Endodermal cell (in vitro differentiated cells): Measurements from ENCODE around the gene MYH1. TPM values are rescaled to one million over a fixed set of nuclear protein-coding genes. Genes with fewer than 3 reads are reported as not detected.

Source experiments
- DNase-seq: peaks from one replicate; pipeline ENCODE4 v3.0.0-alpha.2; 2017
- H3K27ac ChIP-seq: 2 replicates; pipeline ENCODE4 v1.5.1; 2013; ENCODE audit warnings: mild to moderate bottlenecking, low read depth, low read length, moderate library complexity
- H3K27me3 ChIP-seq: 2 replicates; pipeline ENCODE4 v1.6.1; 2013; ENCODE audit warnings: mild to moderate bottlenecking, low read length, moderate library complexity; ENCODE audit not compliant: insufficient read depth, control insufficient read depth, poor library complexity, severe bottlenecking
- H3K36me3 ChIP-seq: 2 replicates; pipeline ENCODE4 v1.7.0; 2013; ENCODE audit warnings: mild to moderate bottlenecking, low read length, moderate library complexity; ENCODE audit not compliant: control insufficient read depth, insufficient read depth
- H3K4me1 ChIP-seq: one replicate; pipeline ENCODE4 v1.7.0; 2013; ENCODE audit warnings: low read length; ENCODE audit not compliant: control insufficient read depth, insufficient read depth
- H3K4me3 ChIP-seq: 2 replicates; pipeline ENCODE4 v1.5.1; 2013; ENCODE audit warnings: mild to moderate bottlenecking, low read length, moderate library complexity
- H3K9ac ChIP-seq: 2 replicates; pipeline ENCODE4 v1.6.1; 2013; ENCODE audit warnings: mild to moderate bottlenecking, low read length, moderate library complexity; ENCODE audit not compliant: poor library complexity, severe bottlenecking; ENCODE audit errors: extremely low read depth
- H3K9me3 ChIP-seq: 2 replicates; pipeline ENCODE4 v1.6.1; 2013; ENCODE audit warnings: mild to moderate bottlenecking, low read length, moderate library complexity; ENCODE audit not compliant: control insufficient read depth
- H3K27ac Mint-ChIP-seq: 2 replicates; pipeline ENCODE4 v1.8.0; 2020; ENCODE audit warnings: mixed read lengths
- H3K27me3 Mint-ChIP-seq: 2 replicates; pipeline ENCODE4 v1.8.0; 2021; ENCODE audit warnings: mild to moderate bottlenecking, mixed read lengths; ENCODE audit not compliant: insufficient read depth
- H3K36me3 Mint-ChIP-seq: 2 replicates; pipeline ENCODE4 v1.8.0; 2020; ENCODE audit warnings: low read depth, mixed read lengths
- H3K4me1 Mint-ChIP-seq: 2 replicates; pipeline ENCODE4 v1.8.0; 2020; ENCODE audit warnings: mixed read lengths
- H3K4me3 Mint-ChIP-seq: 2 replicates; pipeline ENCODE4 v1.8.0; 2020; ENCODE audit warnings: mild to moderate bottlenecking, moderate library complexity, mixed read lengths
- H3K9me3 Mint-ChIP-seq: 2 replicates; pipeline ENCODE4 v1.8.0; 2020; ENCODE audit warnings: mild to moderate bottlenecking, mixed read lengths
- WGBS, 2 experiments: methylation state at CpG; one replicate each; pipeline versions ENCODE4 v1.1.5 to v1.1.7; 2013; ENCODE audit warnings: missing lambda C conversion rate in 2 of 2, mixed read lengths in 1 of 2; ENCODE audit not compliant: insufficient coverage in 1 of 2, insufficient read length in 1 of 2; 5-methylcytosine and 5-hydroxymethylcytosine counted together
- total RNA-seq, 2 donors: library from RNA; stranded (reverse); fragmentation: NEBNext Ultra II Directional in 1 of 2; extraction: Animal tissue kit (Norgen Biotek cat#: 25700) in 1 of 2; gene quantifications; 2 replicates in 1 of 2; 3 replicates in 1 of 2; pipeline ENCODE4 v1.2.1, GENCODE V29; 2021
- TF ChIP-seq, protein P1 (sequence below): fragments of 200-600 bp; sonication (generic); conservative IDR thresholded peaks from 2 replicates; pipeline ENCODE4 v1.5.0; 2021; ENCODE audit warnings: antibody characterized with exemption, mild to moderate bottlenecking

MYH1 gene
- total RNA-seq, 2 donors from 2014 or later = not detected

DNA sequence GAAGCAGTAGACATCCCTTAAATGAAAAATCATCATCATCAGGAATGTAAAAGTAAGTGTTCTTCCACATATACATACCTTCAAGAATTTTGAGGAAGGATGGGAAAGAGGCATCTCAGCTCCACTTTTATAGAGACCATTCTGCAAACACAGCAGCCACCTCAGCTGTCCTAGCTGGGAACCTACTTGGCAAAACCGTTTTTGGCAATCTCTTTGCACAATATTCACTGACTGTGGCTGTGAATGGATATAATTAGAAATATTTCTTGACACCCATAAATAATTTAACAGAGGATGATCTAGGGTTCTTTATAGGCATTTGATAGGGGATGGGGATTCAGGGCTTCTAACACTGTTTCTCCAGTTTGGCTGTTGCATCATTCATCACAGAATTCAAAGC, 48.9 kb downstream of the MYH1 start, which contains the start of gene MYH4:
MYH4 (minus strand) TSS at position 101 of the 400 bp plus-strand sequence. CDS start 2,814 bp downstream, outside the sequence.
- no peaks in the 10 kb centered on the region for H3K4me1 Mint-ChIP-seq
- Histone ChIP-seq H3K9ac (no peak within 1 kb of the TSS), H3K27ac (no peak within 1 kb of the TSS), H3K9me3 (no peaks in the 10 kb centered on the region), H3K4me1 (no peaks in the 10 kb centered on the region), H3K27me3 (no peaks in the 10 kb centered on the region), H3K36me3 (no peaks in the 10 kb centered on the region), H3K4me3 (no peak within 1 kb of the TSS)
- H3K4me3 Mint-ChIP-seq = no peak within 1 kb of the TSS
- TF ChIP-seq, protein P1, sequence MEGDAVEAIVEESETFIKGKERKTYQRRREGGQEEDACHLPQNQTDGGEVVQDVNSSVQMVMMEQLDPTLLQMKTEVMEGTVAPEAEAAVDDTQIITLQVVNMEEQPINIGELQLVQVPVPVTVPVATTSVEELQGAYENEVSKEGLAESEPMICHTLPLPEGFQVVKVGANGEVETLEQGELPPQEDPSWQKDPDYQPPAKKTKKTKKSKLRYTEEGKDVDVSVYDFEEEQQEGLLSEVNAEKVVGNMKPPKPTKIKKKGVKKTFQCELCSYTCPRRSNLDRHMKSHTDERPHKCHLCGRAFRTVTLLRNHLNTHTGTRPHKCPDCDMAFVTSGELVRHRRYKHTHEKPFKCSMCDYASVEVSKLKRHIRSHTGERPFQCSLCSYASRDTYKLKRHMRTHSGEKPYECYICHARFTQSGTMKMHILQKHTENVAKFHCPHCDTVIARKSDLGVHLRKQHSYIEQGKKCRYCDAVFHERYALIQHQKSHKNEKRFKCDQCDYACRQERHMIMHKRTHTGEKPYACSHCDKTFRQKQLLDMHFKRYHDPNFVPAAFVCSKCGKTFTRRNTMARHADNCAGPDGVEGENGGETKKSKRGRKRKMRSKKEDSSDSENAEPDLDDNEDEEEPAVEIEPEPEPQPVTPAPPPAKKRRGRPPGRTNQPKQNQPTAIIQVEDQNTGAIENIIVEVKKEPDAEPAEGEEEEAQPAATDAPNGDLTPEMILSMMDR = no peak
- H3K36me3 Mint-ChIP-seq = no peaks in the 10 kb centered on the region
- no peaks in the 10 kb centered on the region for H3K9me3 Mint-ChIP-seq
- DNase-seq = no peak
- H3K27ac Mint-ChIP-seq = no peak within 1 kb of the TSS
- WGBS, 2 experiments = 80% methylated on average over 1 of the region's 1 CpG; no CpG with 5 or more reads in 1 of the 2 experiments
- H3K27me3 Mint-ChIP-seq = peaks cover 3% of the 10 kb centered on the region

DNA sequence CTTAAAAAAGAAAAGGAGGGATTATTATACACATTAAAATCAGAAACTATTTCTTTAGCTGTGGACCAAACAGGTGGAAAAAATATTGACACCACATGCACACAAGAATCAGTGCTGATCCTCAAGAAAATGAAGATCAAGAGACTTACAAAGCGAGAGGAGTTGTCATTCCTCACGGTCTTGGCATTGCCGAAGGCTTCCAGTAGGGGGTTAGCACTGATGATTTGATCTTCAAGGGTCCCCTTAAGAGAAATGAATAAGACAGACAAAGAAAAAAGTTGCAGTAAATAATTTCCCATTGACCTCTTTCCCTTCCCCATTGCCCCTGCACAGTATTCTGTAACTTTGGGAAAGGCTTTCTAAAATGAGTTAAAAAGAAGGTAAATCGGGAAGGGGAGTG, 54.9 kb downstream of the MYH1 start:
- H3K9me3 Mint-ChIP-seq = peaks cover 1% of the 10 kb centered on the region
- H3K4me3 ChIP-seq = no peak overlapping the region
- WGBS, 2 experiments = 69 to 73% methylated on average over 3 to 4 of the region's 4 CpGs
- H3K9ac ChIP-seq = no peak overlapping the region
- TF ChIP-seq, protein P1 = peak; percentile 72
- peaks cover 4% of the 10 kb centered on the region for H3K4me1 ChIP-seq
- H3K27ac Mint-ChIP-seq = no peak overlapping the region
- peaks cover 53% of the 10 kb centered on the region for H3K27me3 Mint-ChIP-seq
- H3K4me1 Mint-ChIP-seq = peaks cover 4% of the 10 kb centered on the region
- no peaks in the 10 kb centered on the region for H3K36me3 ChIP-seq
- H3K36me3 Mint-ChIP-seq = no peaks in the 10 kb centered on the region
- H3K9me3 ChIP-seq = no peaks in the 10 kb centered on the region
- no peak overlapping the region for H3K4me3 Mint-ChIP-seq
- H3K27ac ChIP-seq = no peak overlapping the region
- peak; percentile 56 for DNase-seq
- H3K27me3 ChIP-seq = peaks cover 42% of the 10 kb centered on the region

DNA sequence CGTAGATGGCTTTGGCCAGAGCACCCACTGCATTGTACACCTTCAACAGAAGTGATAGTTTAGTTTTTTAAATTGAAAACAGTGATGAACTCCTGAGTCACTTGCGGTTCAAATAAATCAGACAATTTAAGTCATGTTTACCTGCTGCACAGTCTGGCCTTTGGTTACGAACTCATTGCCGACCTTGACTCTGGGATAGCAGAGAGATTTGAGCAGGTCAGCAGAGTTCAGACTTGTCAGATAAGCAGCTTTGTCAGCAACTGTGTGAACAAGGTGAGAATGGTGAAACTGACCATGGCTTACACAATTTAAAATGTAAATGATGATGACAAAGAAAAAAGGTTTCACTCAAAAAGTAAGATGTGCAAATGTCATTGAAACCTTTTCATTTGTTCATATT, 58.3 kb downstream of the MYH1 start:
- peaks cover 58% of the 10 kb centered on the region for H3K27me3 ChIP-seq
- H3K9ac ChIP-seq = no peak overlapping the region
- TF ChIP-seq, protein P1 = no peak
- DNase-seq = no peak
- Mint-ChIP-seq H3K36me3 (no peaks in the 10 kb centered on the region), H3K27ac (no peak overlapping the region), H3K27me3 (peaks cover 68% of the 10 kb centered on the region), H3K4me3 (no peak overlapping the region), H3K9me3 (peaks cover 1% of the 10 kb centered on the region), H3K4me1 (peaks cover 4% of the 10 kb centered on the region)
- WGBS, 2 experiments = 90 to 100% methylated on average over 4 of the region's 4 CpGs
- H3K4me3 ChIP-seq = no peak overlapping the region
- H3K9me3 ChIP-seq = no peaks in the 10 kb centered on the region
- no peaks in the 10 kb centered on the region for H3K36me3 ChIP-seq
- H3K4me1 ChIP-seq = peaks cover 4% of the 10 kb centered on the region
- H3K27ac ChIP-seq = no peak overlapping the region
